CD4-positive, alpha-beta T cell (primary cell): Measurements from ENCODE around the gene HNRNPA3. TPM values are rescaled to one million over a fixed set of nuclear protein-coding genes. Genes with fewer than 3 reads are reported as not detected.
"Not testable (repeated sequence)": the region's sequence is repeated elsewhere in the genome, so short reads cannot be mapped to it uniquely, and the experiment has no call there.

Source experiments
- ATAC-seq: fragments of 200-7000 bp; cut with Tn5 transposase; one replicate; pipeline ENCODE4 v1.10.0; 2022; ENCODE audit warnings: mild to moderate bottlenecking; ENCODE audit not compliant: poor library complexity
- CTCF ChIA-PET: fragments of 350-600 bp; sonication (Branson Sonifier 250); formaldehyde crosslinking; loops from one replicate; lab custom pipeline; 2021; ENCODE audit warnings: antibody characterized with exemption, inconsistent platforms; lab: Charles Lee
- POLR2A ChIA-PET: fragments of 350-600 bp; sonication (Branson Sonifier 250); formaldehyde crosslinking; loops from one replicate; lab custom pipeline; 2021; ENCODE audit warnings: antibody characterized with exemption, inconsistent platforms; lab: Charles Lee
- DNase-seq, 14 experiments: peaks; one replicate each; pipeline ENCODE4 v3.0.0-alpha.2; 2013 to 2020; ENCODE audit warnings: mixed read lengths in 2 of 14
- H3K27ac ChIP-seq, 2 donors: one replicate each; pipeline versions ENCODE4 v1.5.1 to v1.7.0; 2013; ENCODE audit warnings: low read length in 2 of 2, low read depth in 1 of 2, mild to moderate bottlenecking in 1 of 2
- H3K27me3 ChIP-seq, 2 experiments: 1 replicate in 1 of 2; 2 replicates in 1 of 2; pipeline versions ENCODE4 v1.6.1 to v1.7.0; 2013; ENCODE audit warnings: low read length in 2 of 2, control low read depth in 1 of 2, mild to moderate bottlenecking in 1 of 2, moderate library complexity in 1 of 2; ENCODE audit not compliant: insufficient read depth in 2 of 2, control insufficient read depth in 1 of 2
- H3K36me3 ChIP-seq: one replicate; pipeline ENCODE4 v1.6.1; 2013; ENCODE audit warnings: low read length, control low read depth; ENCODE audit not compliant: insufficient read depth
- H3K4me1 ChIP-seq: one replicate; pipeline ENCODE4 v1.6.1; 2013; ENCODE audit warnings: low read length, control low read depth; ENCODE audit not compliant: insufficient read depth
- H3K4me3 ChIP-seq: one replicate; pipeline ENCODE4 v1.5.1; 2013; ENCODE audit warnings: mild to moderate bottlenecking, low read length, moderate library complexity
- H3K9me3 ChIP-seq, 2 experiments: 1 replicate in 1 of 2; 2 replicates in 1 of 2; pipeline versions ENCODE4 v1.6.1 to v1.7.0; 2013; ENCODE audit warnings: low read length in 2 of 2, mild to moderate bottlenecking in 2 of 2, control low read depth in 1 of 2, moderate library complexity in 1 of 2; ENCODE audit not compliant: control insufficient read depth in 1 of 2, insufficient read depth in 1 of 2
- H3K27ac Mint-ChIP-seq: one replicate; pipeline ENCODE4 v1.8.0; 2020; ENCODE audit warnings: mixed read lengths
- H3K27me3 Mint-ChIP-seq: one replicate; pipeline ENCODE4 v1.8.0; 2021; ENCODE audit warnings: mixed read lengths
- H3K36me3 Mint-ChIP-seq: one replicate; pipeline ENCODE4 v1.8.0; 2021; ENCODE audit warnings: low read depth, mixed read lengths
- H3K4me1 Mint-ChIP-seq: one replicate; pipeline ENCODE4 v1.8.0; 2021; ENCODE audit warnings: low read depth, mixed read lengths
- H3K4me3 Mint-ChIP-seq: one replicate; pipeline ENCODE4 v1.8.0; 2020; ENCODE audit warnings: mild to moderate bottlenecking, mixed read lengths
- H3K9me3 Mint-ChIP-seq: one replicate; pipeline ENCODE4 v1.8.0; 2020; ENCODE audit warnings: mixed read lengths
- CTCF ChIP-seq: fragments of 200-600 bp; IDR thresholded peaks from one replicate; pipeline ENCODE4 v1.8.0; 2022; ENCODE audit warnings: antibody characterized with exemption, mild to moderate bottlenecking
- intact Hi-C, 2 experiments: fragments of 100-400 bp; cut with DNase I in 1 of 2; cut with micrococcal nuclease in 1 of 2; formaldehyde crosslinking; loops; one replicate each; pipeline versions ENCODE4 v1.15.1 to v1.9.0; 2023 to 2025; cut with DNase I, micrococcal nuclease
- total RNA-seq, 174 experiments: library from RNA in 2 of 174; stranded (reverse) in 2 of 174; gene quantifications; one replicate each; pipeline ENCODE4 v1.2.3 and lab custom pipeline; 2021 to 2026

HNRNPA3 gene
- total RNA-seq, 2 experiments from 2014 or later, result 162 to 167 TPM

DNA sequence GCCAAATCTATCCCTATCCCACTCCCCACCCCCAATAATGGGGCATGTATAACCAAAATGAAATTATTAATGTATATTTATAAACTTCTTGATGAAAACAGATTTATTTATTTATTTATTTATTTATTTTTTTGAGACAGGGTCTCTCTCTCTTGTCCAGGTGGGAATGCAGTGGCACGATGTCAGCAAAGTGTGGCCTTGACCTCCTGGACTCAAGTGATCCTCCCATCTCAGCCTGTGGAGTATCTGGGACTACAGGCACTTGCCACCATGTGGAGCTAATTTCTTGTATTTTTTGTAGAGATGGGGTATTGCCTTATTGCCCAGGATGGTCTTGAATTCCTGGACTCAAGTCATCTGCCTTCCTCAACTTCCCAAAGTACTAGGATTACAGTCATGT is 28.0 kb upstream of the HNRNPA3 start:
- Histone ChIP-seq H3K27ac (no peak overlapping the region), H3K4me3 (no peak overlapping the region), H3K9me3 (no peaks in the 10 kb centered on the region), H3K36me3 (no peaks in the 10 kb centered on the region), H3K27me3 (no peaks in the 10 kb centered on the region), H3K4me1 (no peaks in the 10 kb centered on the region)
- no peaks in the 10 kb centered on the region for H3K4me1 Mint-ChIP-seq
- no peaks in the 10 kb centered on the region for H3K9me3 Mint-ChIP-seq
- TF ChIP-seq CTCF, result no peak
- DNase-seq (no peak), ATAC-seq (no peak)
- H3K27me3 Mint-ChIP-seq, result no peaks in the 10 kb centered on the region
- no peak overlapping the region for H3K27ac Mint-ChIP-seq
- intact Hi-C loops, result no loop called here
- H3K4me3 Mint-ChIP-seq, result no peak overlapping the region
- H3K36me3 Mint-ChIP-seq, result no peaks in the 10 kb centered on the region
- POLR2A ChIA-PET, result interaction anchor here (0.7 kb wide), 1 partner anchor 79 kb away, joined by 3 read pairs; no protein-coding TSS in a partner anchor
- CTCF ChIA-PET, result interaction anchor here (0.7 to 1.4 kb wide), 2 partner anchors 20 to 35 kb away, joined by 4 read pairs; no protein-coding TSS in a partner anchor

DNA sequence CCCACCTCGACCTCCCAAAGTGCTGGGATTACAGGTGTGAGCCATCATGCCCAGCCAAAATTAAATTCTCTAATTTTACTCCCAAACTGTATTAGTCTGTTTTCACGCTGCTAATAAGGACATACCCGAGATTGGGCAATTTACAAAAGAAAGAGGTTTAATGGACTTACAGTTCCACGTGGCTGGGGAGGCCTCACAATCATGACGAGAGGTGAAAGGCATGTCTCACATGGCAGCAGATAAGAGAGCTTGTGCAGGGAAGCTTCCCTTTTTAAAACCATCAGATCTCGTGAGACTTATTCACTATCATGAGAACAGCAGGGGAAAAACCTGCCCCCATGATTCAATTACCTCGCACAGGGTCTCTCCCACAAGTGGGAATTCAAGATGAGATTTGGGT is 26.6 kb upstream of the HNRNPA3 start:
- CTCF ChIA-PET, H3K4me3 ChIP-seq, ATAC-seq, H3K36me3 Mint-ChIP-seq, H3K27ac Mint-ChIP-seq, H3K27me3 Mint-ChIP-seq, H3K36me3 ChIP-seq, POLR2A ChIA-PET, H3K4me1 Mint-ChIP-seq, H3K9me3 Mint-ChIP-seq, H3K27ac ChIP-seq, H3K4me1 ChIP-seq, H3K9me3 ChIP-seq, H3K4me3 Mint-ChIP-seq, intact Hi-C loops, DNase-seq, H3K27me3 ChIP-seq: not testable (repeated sequence)

GRCh38 chr2:177187631-177188312 is 24.8 kb upstream of the HNRNPA3 start:
- Histone ChIP-seq H3K9me3 (no peaks in the 10 kb centered on the region), H3K4me1 (no peaks in the 10 kb centered on the region), H3K36me3 (no peaks in the 10 kb centered on the region), H3K4me3 (no peak overlapping the region), H3K27me3 (no peaks in the 10 kb centered on the region), H3K27ac (no peak overlapping the region)
- Mint-ChIP-seq H3K36me3 (no peaks in the 10 kb centered on the region), H3K9me3 (no peaks in the 10 kb centered on the region), H3K4me1 (no peaks in the 10 kb centered on the region), H3K27ac (no peak overlapping the region), H3K27me3 (no peaks in the 10 kb centered on the region), H3K4me3 (no peak overlapping the region)
- intact Hi-C loops, result no loop called here
- ChIA-PET CTCF (no interaction called here), POLR2A (no interaction called here)
- DNase-seq (no peak), ATAC-seq (no peak)
- TF ChIP-seq CTCF, result no peak
